ENCODE results near the gene BCOR. TPM values are rescaled to one million over a fixed set of nuclear protein-coding genes. Genes with fewer than 3 reads are reported as not detected.

BCOR gene
- total and polyA plus RNA-seq, 2 of the 13 experiments (the other 11 are each of a cell fraction or from before 2014, with no cell fraction given) = 14.3 to 15.2 TPM

- no TSS peak for BruUV-seq (replicated peaks)
- Histone ChIP-seq H3K4me2 (ENCODE audit: low read depth, low read length) (no peak overlapping the region), H3K9ac (ENCODE audit: insufficient read depth, low read depth, low read length) (no peak overlapping the region), H4K20me1 (ENCODE audit: insufficient read depth, low read length) (peaks cover 4% of the 10 kb centered on the region; the same call in 1 of the 2 replicates), H3K36me3 (replicated peaks in 1 of 2; ENCODE audit: control insufficient read depth in 1 of 2, insufficient read depth in 2 of 2, low read length in 2 of 2) (peaks cover 19 to 59% of the 10 kb centered on the region in 2 experiments; a peak in 4 of 5 replicates), H2AFZ (ENCODE audit: low read length) (no peak overlapping the region), H3K27me3 (ENCODE audit: control insufficient read depth in 1 of 2, insufficient read depth in 2 of 2, low read length in 2 of 2) (no peaks in the 10 kb centered on the region), H3K4me3 (replicated peaks in 1 of 3; ENCODE audit: insufficient read depth in 1 of 3, low read depth in 2 of 3, low read length in 3 of 3) (no peak overlapping the region), H3K79me2 (ENCODE audit: insufficient read depth, low read length) (peaks cover 9% of the 10 kb centered on the region), H3K9me3 (ENCODE audit: low read length) (no peaks in the 10 kb centered on the region), H3K27ac (ENCODE audit: extremely low read length, insufficient read depth, low read length) (no peak overlapping the region), H3K4me1 (ENCODE audit: insufficient read depth, low read length) (no peaks in the 10 kb centered on the region)
- no peak for ATAC-seq
- intact Hi-C loops (cut with micrococcal nuclease; ENCODE audit: unreplicated experiment) = no loop called here
- FAIRE-seq = no peak
- no peak for DNase-seq (ENCODE audit: low spot score)
- ChIA-PET POLR2A (no interaction called here), CTCF (ENCODE audit: low intra/inter-chr PET ratio, low total read pairs) (no interaction called here)
- WGBS (ENCODE audit: low lambda C conversion rate) = 97% methylated on average over 14 of the region's 37 CpGs
- in situ Hi-C loops (cut with HindIII; ENCODE audit: extremely low pct_ligation_motif_present, low pct_unique_long_range_greater_than_20kb) = no loop called here
- TF ChIP-seq ZZZ3 (CRISPR knock-in tag; IDR thresholded peaks at IDR 0.05; ENCODE audit: borderline replicate concordance) (no peak), U2AF1 (optimal IDR thresholded peaks at IDR 0.05; ENCODE audit: low read depth, low read length) (no peak), ZNF598 (CRISPR knock-in tag; IDR thresholded peaks at IDR 0.05; ENCODE audit: borderline replicate concordance) (no peak), RBM39 (IDR thresholded peaks at IDR 0.05; ENCODE audit: low read depth, low read length, poor library complexity, severe bottlenecking) (no peak), KLF15 (CRISPR knock-in tag; IDR thresholded peaks at IDR 0.05; ENCODE audit: borderline replicate concordance) (no peak), HDAC6 (IDR thresholded peaks at IDR 0.05; ENCODE audit: low read depth, low read length) (no peak), NR1H2 (CRISPR knock-in tag; IDR thresholded peaks at IDR 0.05; ENCODE audit: borderline replicate concordance, low read depth) (no peak), CENPX (CRISPR knock-in tag; IDR thresholded peaks at IDR 0.05) (no peak), ZNF615 (CRISPR knock-in tag; IDR thresholded peaks at IDR 0.05; ENCODE audit: borderline replicate concordance) (no peak), MEF2D (CRISPR knock-in tag; IDR thresholded peaks at IDR 0.05) (no peak), MTA3 (CRISPR knock-in tag; IDR thresholded peaks at IDR 0.05) (no peak), SP4 (CRISPR knock-in tag; IDR thresholded peaks at IDR 0.05) (no peak), RAD51 (IDR thresholded peaks at IDR 0.05; ENCODE audit: borderline replicate concordance) (no peak), ETS1 (CRISPR knock-in tag; IDR thresholded peaks at IDR 0.05) (no peak), MIER3 (CRISPR knock-in tag; IDR thresholded peaks at IDR 0.05; ENCODE audit: borderline replicate concordance) (no peak), ZNF224 (CRISPR knock-in tag; IDR thresholded peaks at IDR 0.05) (no peak), CHCHD3 (CRISPR knock-in tag; IDR thresholded peaks at IDR 0.05) (no peak), KAT7 (CRISPR knock-in tag; IDR thresholded peaks at IDR 0.05; ENCODE audit: borderline replicate concordance) (no peak)
Observed at GRCh38 chrX:40074080-40074958, 23.4 kb downstream of the BCOR start.
